ENCODE data around the gene PTGIS. TPM values are rescaled to one million over a fixed set of nuclear protein-coding genes. Genes with fewer than 3 reads are reported as not detected.

PTGIS gene
- total and polyA plus RNA-seq, 2 donors (not counting 3 experiments of a cell fraction or from before 2014, with no cell fraction given): 6.2 to 11.8 TPM

GRCh38 chr20:49513009-49513408 lies 54.9 kb downstream of the PTGIS start:
- FAIRE-seq: no peak
- no peak overlapping the region for H3K4me3 ChIP-seq (replicated peaks in 1 of 3; ENCODE audit: insufficient read depth in 1 of 3, low read depth in 1 of 3, low read length in 3 of 3)
- no peaks in the 10 kb centered on the region for H3K36me3 ChIP-seq (ENCODE audit: control insufficient read depth in 2 of 2, extremely low read depth in 1 of 2, insufficient read depth in 2 of 2, low read length in 2 of 2)
- no peak overlapping the region for H3K9ac ChIP-seq (replicated peaks; ENCODE audit: extremely low read depth, insufficient read depth, low read length)
- no peak overlapping the region for H3K4me2 ChIP-seq (ENCODE audit: insufficient read depth, low read length)
- no peaks in the 10 kb centered on the region for H4K20me1 ChIP-seq (replicated peaks; ENCODE audit: control insufficient read depth, extremely low read depth, insufficient read depth, low read length)
- intact Hi-C loops (cut with micrococcal nuclease): no loop called here
- H3K27me3 ChIP-seq (ENCODE audit: control insufficient read depth in 2 of 2, insufficient read depth in 2 of 2, low read length in 2 of 2): peaks cover 0 to 3% of the 10 kb centered on the region in 2 experiments
- TF ChIP-seq POLR2A (IDR thresholded peaks at IDR 0.05; ENCODE audit: low read depth, low read length): no peak
- TF ChIP-seq FOS (IDR thresholded peaks at IDR 0.05; ENCODE audit: borderline replicate concordance, insufficient read depth, low read length): no peak
- no peak for TF ChIP-seq EZH2 (IDR thresholded peaks at IDR 0.05; ENCODE audit: borderline replicate concordance, low read depth, low read length, severe bottlenecking)
- TF ChIP-seq POLR2AphosphoS5 (IDR thresholded peaks at IDR 0.05; ENCODE audit: insufficient read depth, low read depth, low read length): no peak
- no peak for TF ChIP-seq GATA2 (IDR thresholded peaks at IDR 0.05; ENCODE audit: insufficient read depth, insufficient read length, low read depth, low read length)
- TF ChIP-seq, protein P1, sequence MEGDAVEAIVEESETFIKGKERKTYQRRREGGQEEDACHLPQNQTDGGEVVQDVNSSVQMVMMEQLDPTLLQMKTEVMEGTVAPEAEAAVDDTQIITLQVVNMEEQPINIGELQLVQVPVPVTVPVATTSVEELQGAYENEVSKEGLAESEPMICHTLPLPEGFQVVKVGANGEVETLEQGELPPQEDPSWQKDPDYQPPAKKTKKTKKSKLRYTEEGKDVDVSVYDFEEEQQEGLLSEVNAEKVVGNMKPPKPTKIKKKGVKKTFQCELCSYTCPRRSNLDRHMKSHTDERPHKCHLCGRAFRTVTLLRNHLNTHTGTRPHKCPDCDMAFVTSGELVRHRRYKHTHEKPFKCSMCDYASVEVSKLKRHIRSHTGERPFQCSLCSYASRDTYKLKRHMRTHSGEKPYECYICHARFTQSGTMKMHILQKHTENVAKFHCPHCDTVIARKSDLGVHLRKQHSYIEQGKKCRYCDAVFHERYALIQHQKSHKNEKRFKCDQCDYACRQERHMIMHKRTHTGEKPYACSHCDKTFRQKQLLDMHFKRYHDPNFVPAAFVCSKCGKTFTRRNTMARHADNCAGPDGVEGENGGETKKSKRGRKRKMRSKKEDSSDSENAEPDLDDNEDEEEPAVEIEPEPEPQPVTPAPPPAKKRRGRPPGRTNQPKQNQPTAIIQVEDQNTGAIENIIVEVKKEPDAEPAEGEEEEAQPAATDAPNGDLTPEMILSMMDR (IDR thresholded peaks at IDR 0.05; ENCODE audit: extremely low read depth in 1 of 2, insufficient read depth in 1 of 2, low read depth in 1 of 2, low read length in 2 of 2): no peak
- no peak for TF ChIP-seq MYC (IDR thresholded peaks at IDR 0.05; ENCODE audit: low read depth, low read length)
- TF ChIP-seq JUN (IDR thresholded peaks at IDR 0.05; ENCODE audit: borderline replicate concordance, insufficient read depth, insufficient read length, low read depth): no peak
- no peak for TF ChIP-seq MAX (IDR thresholded peaks at IDR 0.05; ENCODE audit: insufficient read depth, insufficient read length)
- H3K4me1 ChIP-seq (ENCODE audit: control insufficient read depth, extremely low read depth, insufficient read depth, low read length): no peaks in the 10 kb centered on the region
- no peak overlapping the region for H2AFZ ChIP-seq (ENCODE audit: low read depth, low read length)
- no peaks in the 10 kb centered on the region for H3K9me1 ChIP-seq (replicated peaks; ENCODE audit: control insufficient read depth, extremely low read depth, insufficient read depth, low read length)
- dilution Hi-C loops (cut with MboI; ENCODE audit: extremely low pct_ligation_motif_present, low sequenced_read_pairs): no loop called here
- BruUV-seq (replicated peaks): no TSS peak
- H3K9me3 ChIP-seq (replicated peaks; ENCODE audit: control insufficient read depth, insufficient read depth, low read length): no peaks in the 10 kb centered on the region
- POLR2A ChIA-PET: no interaction called here
- no peak overlapping the region for H3K27ac ChIP-seq (ENCODE audit: insufficient read depth, low read depth, low read length)
- CTCF ChIA-PET: interaction anchor here (1.2 kb wide), 1 partner anchor 25 kb away, joined by 3 read pairs; no protein-coding TSS in a partner anchor
- no peak for DNase-seq (ENCODE audit: low read depth, low spot score)
- no peaks in the 10 kb centered on the region for H3K79me2 ChIP-seq (ENCODE audit: control insufficient read depth, insufficient read depth, low read length)
